ENCODE measurements around the gene PLA2G15. TPM values are rescaled to one million over a fixed set of nuclear protein-coding genes. Genes with fewer than 3 reads are reported as not detected.

The PLA2G15 gene
- total and polyA plus RNA-seq, 2 experiments from 2014 or later = 3.1 to 14.8 TPM

DNA sequence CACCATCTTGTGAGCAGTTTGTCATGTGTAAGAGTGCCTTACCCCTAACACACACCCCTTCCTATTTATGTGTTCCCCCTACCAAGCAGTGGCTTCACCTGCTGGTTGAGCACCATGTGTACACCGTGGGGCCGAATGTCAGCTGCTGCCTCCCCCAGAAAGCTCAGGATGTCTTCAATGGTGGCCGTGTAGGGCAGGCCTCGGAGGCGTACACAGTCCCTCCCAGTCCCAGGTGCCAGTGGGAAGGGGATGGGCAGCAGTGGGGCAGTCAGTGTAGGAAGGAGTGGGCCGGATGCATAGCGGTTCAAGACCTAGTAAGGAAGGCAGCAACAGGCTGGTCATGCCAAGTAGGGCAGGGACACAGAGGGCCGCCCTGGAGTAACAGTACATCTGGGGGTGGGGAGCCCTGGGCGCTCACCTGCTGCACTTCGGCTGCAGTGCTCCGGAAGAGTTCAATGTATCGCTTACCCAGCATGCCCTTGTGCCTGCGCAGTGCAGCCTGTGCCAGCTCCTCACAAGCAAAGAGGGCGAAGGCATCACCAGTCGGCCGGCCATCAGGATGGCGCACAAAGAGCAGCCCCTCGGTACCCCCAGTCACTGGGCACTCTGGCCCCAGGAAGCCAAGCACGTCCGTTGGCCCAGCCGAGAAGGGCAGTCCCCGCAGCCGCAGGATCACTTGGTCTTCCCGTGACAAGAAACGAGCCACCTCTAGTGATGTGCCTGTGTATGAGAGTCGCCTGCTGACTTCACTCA, 13.6 kb upstream of the PLA2G15 start (continued):
- TF ChIP-seq REST (IDR thresholded peaks at IDR 0.05; ENCODE audit: unreplicated experiment) = no peak
- no peak for TF ChIP-seq POLR2AphosphoS5 (IDR thresholded peaks at IDR 0.05; ENCODE audit: low read depth)
- TF ChIP-seq EZH2phosphoT487 (IDR thresholded peaks at IDR 0.05; ENCODE audit: unreplicated experiment) = no peak
- no peak for TF ChIP-seq CTCF (conservative IDR thresholded peaks at IDR 0.05; ENCODE audit: low read depth in 2 of 2)
- TF ChIP-seq STAT1 (IDR thresholded peaks at IDR 0.05; ENCODE audit: unreplicated experiment) = no peak
- TF ChIP-seq NANOG (IDR thresholded peaks at IDR 0.05; ENCODE audit: borderline replicate concordance) = no peak

DNA sequence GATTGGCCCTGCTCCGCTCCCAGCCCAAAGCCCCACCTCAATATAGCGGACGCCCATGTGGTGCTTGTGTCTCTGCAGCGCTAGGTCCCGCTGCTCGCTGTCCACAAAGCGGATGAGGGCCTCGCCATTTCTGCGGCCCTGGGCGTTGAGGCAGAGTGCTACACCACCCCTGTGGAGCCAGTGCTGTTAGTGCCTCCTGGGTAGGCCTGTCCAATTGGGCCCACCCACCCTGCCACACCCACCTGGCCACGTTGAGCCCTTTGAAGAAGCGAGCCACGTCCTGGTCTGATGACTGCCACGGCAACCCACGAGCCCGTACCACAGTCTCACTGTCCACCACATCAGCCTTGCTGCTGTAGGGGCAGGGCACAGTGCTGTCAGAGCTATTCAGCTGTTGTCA, 12.8 kb upstream of the PLA2G15 start:
- H2AFZ ChIP-seq = no peak overlapping the region
- DNase-seq (ENCODE audit: low spot score) = no peak
- peaks cover 20% of the 10 kb centered on the region for H3F3A ChIP-seq (replicated peaks; ENCODE audit: low read depth)
- Mint-ChIP-seq H3K36me3 (ENCODE audit: low read depth) (peaks cover 46% of the 10 kb centered on the region), H3K27me3 (ENCODE audit: insufficient read depth, low read depth, poor library complexity) (peaks cover 13% of the 10 kb centered on the region), H3K4me1 (peaks cover 22% of the 10 kb centered on the region), H3K4me3 (no peak overlapping the region), H3K27ac (no peak overlapping the region), H3K9me3 (no peaks in the 10 kb centered on the region; the same call in 2 of the 3 replicates)
- no peaks in the 10 kb centered on the region for H3K9me2 ChIP-seq (ENCODE audit: insufficient read depth)
- no peak overlapping the region for H3K4me3 ChIP-seq
- no peak overlapping the region for H3K4me2 ChIP-seq
- H3K27ac ChIP-seq (ENCODE audit: low read depth) = no peak overlapping the region
- peaks cover 23% of the 10 kb centered on the region for H3K79me2 ChIP-seq (replicated peaks; ENCODE audit: insufficient read depth)
- no peaks in the 10 kb centered on the region for H3K27me3 ChIP-seq (ENCODE audit: insufficient read depth)
- peaks cover 17% of the 10 kb centered on the region for H3K4me1 ChIP-seq (ENCODE audit: insufficient read depth)
- peaks cover 18% of the 10 kb centered on the region for H4K20me1 ChIP-seq (replicated peaks; ENCODE audit: insufficient read depth)
- ATAC-seq = no peak
- H3K36me3 ChIP-seq (ENCODE audit: insufficient read depth) = peaks cover 5% of the 10 kb centered on the region; the same call in 1 of the 2 replicates
- TF ChIP-seq STAT1 (IDR thresholded peaks at IDR 0.05; ENCODE audit: unreplicated experiment) (no peak), ZNF462 (CRISPR knock-in tag; IDR thresholded peaks at IDR 0.05) (no peak), JUNB (IDR thresholded peaks at IDR 0.05; ENCODE audit: unreplicated experiment) (no peak), CTCF (conservative IDR thresholded peaks at IDR 0.05; ENCODE audit: low read depth in 2 of 2) (no peak), ETS1 (IDR thresholded peaks at IDR 0.05) (no peak)

Data from GM23338 (cell line).